Hepatocyte (in vitro differentiated cells): ENCODE results near the gene JUND.

Experiments used
- EZH2 ChIP-seq: fragments of 200-600 bp; sonication (generic); IDR thresholded peaks from 2 replicates; pipeline ENCODE4 v1.6.1; 2016; ENCODE audit warnings: antibody characterized with exemption, mild to moderate bottlenecking, borderline replicate concordance
- EZH2phosphoT487 ChIP-seq: fragments of 200-600 bp; sonication (generic); IDR thresholded peaks from one replicate; pipeline ENCODE4 v1.6.1; 2018; ENCODE audit warnings: antibody characterized with exemption, mild to moderate bottlenecking, low read depth, moderate library complexity; ENCODE audit not compliant: unreplicated experiment, severe bottlenecking
- TF ChIP-seq, protein P1 (sequence below): fragments of 200-600 bp; sonication (generic); IDR thresholded peaks from 2 replicates; pipeline ENCODE4 v1.5.1; 2016; ENCODE audit warnings: antibody characterized with exemption, mild to moderate bottlenecking; ENCODE audit not compliant: poor library complexity

DNA sequence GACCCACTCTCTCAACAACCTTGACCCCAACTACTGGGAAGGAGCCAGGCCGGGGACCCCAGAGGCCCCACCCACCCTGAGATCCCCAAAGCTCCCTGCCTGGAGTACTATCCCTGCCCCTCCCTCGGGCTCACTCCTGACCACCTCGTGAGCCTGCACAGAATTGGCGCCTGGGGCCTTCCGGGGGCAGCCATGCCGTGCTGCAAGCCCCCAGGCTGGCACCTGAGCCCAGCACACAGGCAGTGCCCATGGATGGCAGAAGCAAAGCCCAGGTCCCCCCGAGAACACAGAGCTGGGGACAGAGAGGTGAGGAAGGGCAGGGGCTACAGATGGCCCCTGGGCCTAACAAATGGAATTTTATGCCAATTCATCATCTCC lies 27.5 kb upstream of the JUND start:
- TF ChIP-seq, protein P1, sequence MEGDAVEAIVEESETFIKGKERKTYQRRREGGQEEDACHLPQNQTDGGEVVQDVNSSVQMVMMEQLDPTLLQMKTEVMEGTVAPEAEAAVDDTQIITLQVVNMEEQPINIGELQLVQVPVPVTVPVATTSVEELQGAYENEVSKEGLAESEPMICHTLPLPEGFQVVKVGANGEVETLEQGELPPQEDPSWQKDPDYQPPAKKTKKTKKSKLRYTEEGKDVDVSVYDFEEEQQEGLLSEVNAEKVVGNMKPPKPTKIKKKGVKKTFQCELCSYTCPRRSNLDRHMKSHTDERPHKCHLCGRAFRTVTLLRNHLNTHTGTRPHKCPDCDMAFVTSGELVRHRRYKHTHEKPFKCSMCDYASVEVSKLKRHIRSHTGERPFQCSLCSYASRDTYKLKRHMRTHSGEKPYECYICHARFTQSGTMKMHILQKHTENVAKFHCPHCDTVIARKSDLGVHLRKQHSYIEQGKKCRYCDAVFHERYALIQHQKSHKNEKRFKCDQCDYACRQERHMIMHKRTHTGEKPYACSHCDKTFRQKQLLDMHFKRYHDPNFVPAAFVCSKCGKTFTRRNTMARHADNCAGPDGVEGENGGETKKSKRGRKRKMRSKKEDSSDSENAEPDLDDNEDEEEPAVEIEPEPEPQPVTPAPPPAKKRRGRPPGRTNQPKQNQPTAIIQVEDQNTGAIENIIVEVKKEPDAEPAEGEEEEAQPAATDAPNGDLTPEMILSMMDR, result no peak
- TF ChIP-seq EZH2 (no peak), EZH2phosphoT487 (no peak)
